K562 (cell line): ENCODE measurements around the gene USP27X. TPM values are rescaled to one million over a fixed set of nuclear protein-coding genes. Genes with fewer than 3 reads are reported as not detected.

Source experiments
- CREB3 ChIP-seq: fragments of 450-650 bp; conservative IDR thresholded peaks from 2 replicates; pipeline ENCODE4 v1.6.1; 2016; ENCODE audit warnings: missing genetic modification characterization, low read depth, mild to moderate bottlenecking, missing compliant biosample characterization, moderate library complexity
- ETV6 ChIP-seq, 3 experiments: fragments of 150-350 bp in 1 of 3; sonication (generic) in 1 of 3; formaldehyde crosslinking in 1 of 3; IDR thresholded peaks; 2 replicates each; pipeline versions ENCODE4 v1.6.1 to v1.8.0; 2014 to 2022; ENCODE audit warnings: borderline replicate concordance in 2 of 3, low read depth in 2 of 3, antibody characterized with exemption in 1 of 3, low read length in 1 of 3, mild to moderate bottlenecking in 1 of 3, missing genetic modification reagents in 1 of 3
- KLF6 ChIP-seq: fragments of 250-450 bp; sonication (Bioruptor Pico); IDR thresholded peaks from 2 replicates; pipeline ENCODE4 v1.4.0; 2020; ENCODE audit warnings: mild to moderate bottlenecking, moderate library complexity, borderline replicate concordance
- MYBL2 ChIP-seq, 2 experiments: fragments of 450-650 bp in 1 of 2; sonication (generic) in 1 of 2; formaldehyde crosslinking in 1 of 2; IDR thresholded peaks; 2 replicates each; pipeline versions ENCODE4 v1.6.1 to v1.8.1; 2017 to 2022; ENCODE audit warnings: borderline replicate concordance in 1 of 2, inconsistent platforms in 1 of 2, low read depth in 1 of 2, mild to moderate bottlenecking in 1 of 2, missing genetic modification reagents in 1 of 2, moderate library complexity in 1 of 2
- PTBP1 ChIP-seq: fragments of 200-400 bp; formaldehyde crosslinking; IDR thresholded peaks from 2 replicates; pipeline ENCODE4 v1.6.1; 2017; ENCODE audit warnings: low read depth, low read length
- XRCC5 ChIP-seq: fragments of 200-400 bp; formaldehyde crosslinking; IDR thresholded peaks from 2 replicates; pipeline ENCODE4 v1.6.1; 2017; ENCODE audit warnings: low read depth, mild to moderate bottlenecking, low read length
- ZFX ChIP-seq: sonication (generic); formaldehyde crosslinking; IDR thresholded peaks from 2 replicates; pipeline ENCODE4 v1.8.0; 2022; ENCODE audit warnings: mild to moderate bottlenecking, missing genetic modification reagents, moderate library complexity
- ZNF318 ChIP-seq, 2 experiments: fragments of 450-650 bp; IDR thresholded peaks; 2 replicates each; pipeline ENCODE4 v1.6.1; 2016; ENCODE audit warnings: mild to moderate bottlenecking in 2 of 2, borderline replicate concordance in 1 of 2, low read depth in 1 of 2, moderate library complexity in 1 of 2
- polyA plus RNA-seq, 8 experiments: library from polyadenylated mRNA; depleted of rRNA in 4 of 8; stranded (reverse) in 5 of 8; unstranded in 3 of 8; fragments of >200 nt; fragmentation: Nextera tagmentation in 2 of 8; fragmentation: Illumina TruSeq in 1 of 8; extraction: Ambion mirVana in 2 of 8; extraction: Trizol in 1 of 8; gene quantifications; 2 replicates each; pipeline versions ENCODE4 v1.2.1 to v1.2.3, GENCODE V29; 2011 to 2014; ENCODE audit warnings: inconsistent platforms in 1 of 8, missing spikeins in 1 of 8
- total RNA-seq, 7 experiments: library from RNA; depleted of rRNA in 6 of 7; stranded (reverse); fragments of >200 nt in 6 of 7; fragmentation: Illumina TruSeq in 2 of 7; extraction: Trizol in 2 of 7; gene quantifications; 2 replicates each; pipeline versions ENCODE4 v1.2.1 to v1.2.3, GENCODE V29; 2011 to 2021; ENCODE audit warnings: low replicate concordance in 1 of 7
- TF ChIP-seq, protein P1 (sequence below): fragments of 250-450 bp; sonication (Bioruptor Pico); IDR thresholded peaks from 2 replicates; pipeline ENCODE4 v1.9.0; 2021; ENCODE audit warnings: mild to moderate bottlenecking, inconsistent platforms
- TF ChIP-seq, protein P2 (sequence below): fragments of 200-400 bp; formaldehyde crosslinking; IDR thresholded peaks from 2 replicates; pipeline ENCODE4 v1.6.1; 2017; ENCODE audit warnings: mild to moderate bottlenecking, low read depth, low read length, moderate library complexity

USP27X gene
- total and polyA plus RNA-seq, 9 of the 15 experiments (the other 6 are each of a cell fraction or from before 2014, with no cell fraction given) = 0.15 to 4.7 (median 1.6) TPM

- peak; percentile 35; the same call in 1 of the 2 replicates for TF ChIP-seq ZFX (CRISPR knock-in tag)
- TF ChIP-seq, protein P1, sequence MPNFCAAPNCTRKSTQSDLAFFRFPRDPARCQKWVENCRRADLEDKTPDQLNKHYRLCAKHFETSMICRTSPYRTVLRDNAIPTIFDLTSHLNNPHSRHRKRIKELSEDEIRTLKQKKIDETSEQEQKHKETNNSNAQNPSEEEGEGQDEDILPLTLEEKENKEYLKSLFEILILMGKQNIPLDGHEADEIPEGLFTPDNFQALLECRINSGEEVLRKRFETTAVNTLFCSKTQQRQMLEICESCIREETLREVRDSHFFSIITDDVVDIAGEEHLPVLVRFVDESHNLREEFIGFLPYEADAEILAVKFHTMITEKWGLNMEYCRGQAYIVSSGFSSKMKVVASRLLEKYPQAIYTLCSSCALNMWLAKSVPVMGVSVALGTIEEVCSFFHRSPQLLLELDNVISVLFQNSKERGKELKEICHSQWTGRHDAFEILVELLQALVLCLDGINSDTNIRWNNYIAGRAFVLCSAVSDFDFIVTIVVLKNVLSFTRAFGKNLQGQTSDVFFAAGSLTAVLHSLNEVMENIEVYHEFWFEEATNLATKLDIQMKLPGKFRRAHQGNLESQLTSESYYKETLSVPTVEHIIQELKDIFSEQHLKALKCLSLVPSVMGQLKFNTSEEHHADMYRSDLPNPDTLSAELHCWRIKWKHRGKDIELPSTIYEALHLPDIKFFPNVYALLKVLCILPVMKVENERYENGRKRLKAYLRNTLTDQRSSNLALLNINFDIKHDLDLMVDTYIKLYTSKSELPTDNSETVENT (CRISPR knock-in tag) = no peak
- TF ChIP-seq, protein P2, sequence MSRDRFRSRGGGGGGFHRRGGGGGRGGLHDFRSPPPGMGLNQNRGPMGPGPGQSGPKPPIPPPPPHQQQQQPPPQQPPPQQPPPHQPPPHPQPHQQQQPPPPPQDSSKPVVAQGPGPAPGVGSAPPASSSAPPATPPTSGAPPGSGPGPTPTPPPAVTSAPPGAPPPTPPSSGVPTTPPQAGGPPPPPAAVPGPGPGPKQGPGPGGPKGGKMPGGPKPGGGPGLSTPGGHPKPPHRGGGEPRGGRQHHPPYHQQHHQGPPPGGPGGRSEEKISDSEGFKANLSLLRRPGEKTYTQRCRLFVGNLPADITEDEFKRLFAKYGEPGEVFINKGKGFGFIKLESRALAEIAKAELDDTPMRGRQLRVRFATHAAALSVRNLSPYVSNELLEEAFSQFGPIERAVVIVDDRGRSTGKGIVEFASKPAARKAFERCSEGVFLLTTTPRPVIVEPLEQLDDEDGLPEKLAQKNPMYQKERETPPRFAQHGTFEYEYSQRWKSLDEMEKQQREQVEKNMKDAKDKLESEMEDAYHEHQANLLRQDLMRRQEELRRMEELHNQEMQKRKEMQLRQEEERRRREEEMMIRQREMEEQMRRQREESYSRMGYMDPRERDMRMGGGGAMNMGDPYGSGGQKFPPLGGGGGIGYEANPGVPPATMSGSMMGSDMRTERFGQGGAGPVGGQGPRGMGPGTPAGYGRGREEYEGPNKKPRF = no peak
- TF ChIP-seq KLF6 = no peak
- no peak for TF ChIP-seq CREB3 (tag)
- TF ChIP-seq MYBL2 (IDR thresholded peaks at IDR 0.05; ENCODE audit: low read depth) = no peak
- TF ChIP-seq MYBL2 (CRISPR knock-in tag; IDR thresholded peaks at IDR 0.05; ENCODE audit: borderline replicate concordance) = no peak
- no peak for TF ChIP-seq PTBP1
- no peak for TF ChIP-seq ZNF318 (IDR thresholded peaks at IDR 0.05; ENCODE audit: borderline replicate concordance in 1 of 2, low read depth in 1 of 2)
- no peak for TF ChIP-seq ETV6 (IDR thresholded peaks at IDR 0.05; ENCODE audit: borderline replicate concordance in 1 of 2, low read depth in 2 of 2, low read length in 1 of 2)
- TF ChIP-seq ETV6 (CRISPR knock-in tag; IDR thresholded peaks at IDR 0.05; ENCODE audit: borderline replicate concordance) = no peak
- no peak for TF ChIP-seq XRCC5
These were observed 38.6 kb upstream of the USP27X start (continued) for GRCh38 chrX:49840679-49841078.
